Panc1 (cell line): ENCODE measurements around the gene MYO7B. TPM values are rescaled to one million over a fixed set of nuclear protein-coding genes. Genes with fewer than 3 reads are reported as not detected.

Experiments
- ATAC-seq: fragments of 200-7000 bp; cut with Tn5 transposase; 2 replicates; pipeline ENCODE4 v1.9.1; 2020; ENCODE audit warnings: mild to moderate bottlenecking, moderate library complexity
- BruUV-seq: library from RNA; stranded (reverse); fragments of 400-500 nt; replicated peaks from 2 replicates; lab custom pipeline; 2021; lab: Mats Ljungman, UMichigan
- CTCF ChIA-PET: fragments of 300-600 bp; sonication (Branson Sonifier 250); formaldehyde crosslinking; loops from one replicate; lab custom pipeline; 2022; ENCODE audit warnings: antibody characterized with exemption; lab: Charles Lee
- POLR2A ChIA-PET: fragments of 300-600 bp; sonication (Branson Sonifier 250); formaldehyde crosslinking; loops from one replicate; lab custom pipeline; 2022; ENCODE audit warnings: antibody characterized with exemption; lab: Charles Lee
- DNase-seq: peaks from one replicate; pipeline ENCODE4 v3.0.0-alpha.2; 2010; ENCODE audit warnings: low read depth, low spot score
- H3K27ac ChIP-seq: 2 replicates; pipeline ENCODE4 v1.5.1; 2011; ENCODE audit warnings: mild to moderate bottlenecking, low read length, inconsistent platforms
- H3K27me3 ChIP-seq: fragments of 200-500 bp; sonication (Bioruptor generic); 2 replicates; pipeline ENCODE4 v1.6.0; 2014; ENCODE audit warnings: low read length, inconsistent platforms; ENCODE audit not compliant: control insufficient read depth, insufficient read depth
- H3K36me3 ChIP-seq: fragments of 200-500 bp; sonication (Bioruptor generic); 2 replicates; pipeline ENCODE4 v1.5.1; 2014; ENCODE audit warnings: inconsistent platforms, mild to moderate bottlenecking, low read length, moderate library complexity; ENCODE audit not compliant: control insufficient read depth, insufficient read depth
- H3K4me1 ChIP-seq: 2 replicates; pipeline ENCODE4 v1.5.1; 2011; ENCODE audit warnings: inconsistent platforms, mild to moderate bottlenecking, low read length, moderate library complexity; ENCODE audit not compliant: control insufficient read depth, insufficient read depth
- H3K4me3 ChIP-seq, 2 experiments: 2 replicates each; pipeline ENCODE4 v1.5.1; 2011 to 2012; ENCODE audit warnings: low read depth in 2 of 2, low read length in 2 of 2, mild to moderate bottlenecking in 2 of 2, inconsistent platforms in 1 of 2, moderate library complexity in 1 of 2
- H3K9me3 ChIP-seq: fragments of 200-500 bp; sonication (Bioruptor generic); 2 replicates; pipeline ENCODE4 v1.5.1; 2014; ENCODE audit warnings: low read depth, mild to moderate bottlenecking, inconsistent platforms, low read length, moderate library complexity; ENCODE audit not compliant: control insufficient read depth, insufficient read depth
- CTCF ChIP-seq: fragments of 450-650 bp; IDR thresholded peaks from 2 replicates; pipeline ENCODE4 v1.5.1; 2017; ENCODE audit warnings: mild to moderate bottlenecking
- POLR2AphosphoS5 ChIP-seq: IDR thresholded peaks from 2 replicates; pipeline ENCODE4 v1.6.1; 2012; ENCODE audit warnings: mild to moderate bottlenecking, low read depth, low read length, moderate library complexity
- REST ChIP-seq, 2 experiments: IDR thresholded peaks; 2 replicates each; pipeline ENCODE4 v1.6.1; 2011 to 2012; ENCODE audit warnings: low read depth in 2 of 2, control low read depth in 1 of 2, low read length in 1 of 2, mild to moderate bottlenecking in 1 of 2, moderate library complexity in 1 of 2; ENCODE audit not compliant: insufficient read depth in 1 of 2
- SIN3A ChIP-seq: IDR thresholded peaks from 2 replicates; pipeline ENCODE4 v1.6.1; 2012; ENCODE audit warnings: low read depth, mild to moderate bottlenecking, low read length, moderate library complexity, borderline replicate concordance; ENCODE audit not compliant: insufficient read depth
- TCF7L2 ChIP-seq: IDR thresholded peaks from 2 replicates; pipeline ENCODE4 v1.6.1; 2011; ENCODE audit warnings: mild to moderate bottlenecking, low read depth, low read length, inconsistent platforms
- in situ Hi-C: cut with HindIII; loops from 2 replicates; pipeline ENCODE4 v1.10.0; 2016; ENCODE audit warnings: low sequenced_read_pairs, low pct_unique_long_range_greater_than_20kb
- intact Hi-C: fragments of 100-400 bp; cut with micrococcal nuclease; formaldehyde crosslinking; loops from one replicate; pipeline ENCODE4 v1.10.0; 2022; ENCODE audit not compliant: unreplicated experiment
- total RNA-seq: library from RNA; stranded (reverse); gene quantifications from one replicate; pipeline ENCODE4 v1.2.1, GENCODE V29; 2021; ENCODE audit not compliant: unreplicated experiment

MYO7B gene
- total RNA-seq, 1 experiment from 2014 or later, result 0.15 TPM

GRCh38 chr2:127628767-127629614 is 93.5 kb downstream of the MYO7B start:
- H3K27ac ChIP-seq, result no peak overlapping the region
- H3K4me1 ChIP-seq, result no peaks in the 10 kb centered on the region; the same call in 1 of the 2 replicates
- H3K27me3 ChIP-seq, result no peaks in the 10 kb centered on the region
- no peak for ATAC-seq
- in situ Hi-C loops, result no loop called here
- no peaks in the 10 kb centered on the region for H3K36me3 ChIP-seq
- ChIA-PET POLR2A (no interaction called here), CTCF (no interaction called here)
- no peak overlapping the region for H3K4me3 ChIP-seq
- BruUV-seq, result no TSS peak
- intact Hi-C loops, result no loop called here
- TF ChIP-seq TCF7L2 (no peak), CTCF (no peak), POLR2AphosphoS5 (no peak), SIN3A (no peak), REST (IDR thresholded peaks at IDR 0.05; ENCODE audit: insufficient read depth in 1 of 2, low read depth in 2 of 2, low read length in 1 of 2) (no peak)
- DNase-seq, result no peak
- no peaks in the 10 kb centered on the region for H3K9me3 ChIP-seq

GRCh38 chr2:127629637-127630036 is 94.2 kb downstream of the MYO7B start:
- intact Hi-C loops, result no loop called here
- CTCF ChIA-PET, result no interaction called here
- in situ Hi-C loops, result no loop called here

More at GRCh38 chr2:127629637-127630036, 94.2 kb downstream of the MYO7B start:
- no TSS peak for BruUV-seq
- no peaks in the 10 kb centered on the region for H3K27me3 ChIP-seq
- no peak for TF ChIP-seq TCF7L2
- TF ChIP-seq CTCF, result no peak
- no peak for TF ChIP-seq SIN3A
- TF ChIP-seq REST (IDR thresholded peaks at IDR 0.05; ENCODE audit: insufficient read depth in 1 of 2, low read depth in 2 of 2, low read length in 1 of 2), result no peak
- no peak for TF ChIP-seq POLR2AphosphoS5
- H3K27ac ChIP-seq, result no peak overlapping the region
- no peak for DNase-seq
- no peak overlapping the region for H3K4me3 ChIP-seq
- H3K4me1 ChIP-seq, result no peaks in the 10 kb centered on the region; the same call in 1 of the 2 replicates
- no peaks in the 10 kb centered on the region for H3K36me3 ChIP-seq
- ATAC-seq, result no peak
- POLR2A ChIA-PET, result no interaction called here
- H3K9me3 ChIP-seq, result no peaks in the 10 kb centered on the region
